HG02840 (cell line): ENCODE results near the gene EEF2K.
"Not testable (repeated sequence)": the region's sequence is repeated elsewhere in the genome, so short reads cannot be mapped to it uniquely, and the experiment has no call there.

Source experiments
- ATAC-seq: cut with Tn5 transposase; IDR thresholded peaks from one replicate; pipeline ENCODE4 v1.9.1; 2021; ENCODE audit warnings: mild to moderate bottlenecking, moderate library complexity, moderate number of reproducible peaks; ENCODE audit not compliant: unreplicated experiment, low FRiP score

The EEF2K gene

GRCh38 chr16:22284637-22285036 lies 78.6 kb downstream of the EEF2K start:
- no peak for ATAC-seq

DNA sequence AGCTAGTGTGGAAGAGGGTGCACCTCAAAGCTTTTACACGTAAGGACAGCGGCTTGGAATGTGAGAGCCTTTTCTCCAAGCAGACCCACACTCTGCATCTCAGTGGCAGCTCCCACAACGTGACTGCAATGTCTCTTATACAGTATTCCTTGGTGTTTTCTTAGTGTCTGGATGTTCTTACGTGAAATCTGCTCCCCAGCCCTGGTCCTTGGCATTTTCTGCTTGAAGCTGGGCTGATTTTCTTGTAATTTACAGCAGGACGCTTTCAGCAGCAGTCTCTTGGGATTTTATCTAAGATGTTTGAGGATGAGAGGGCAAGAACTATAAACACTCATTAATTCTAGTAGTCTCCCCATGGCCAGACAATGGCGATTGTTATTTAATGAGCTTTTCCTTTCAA lies 79.0 kb downstream of the EEF2K start:
- no peak for ATAC-seq

DNA sequence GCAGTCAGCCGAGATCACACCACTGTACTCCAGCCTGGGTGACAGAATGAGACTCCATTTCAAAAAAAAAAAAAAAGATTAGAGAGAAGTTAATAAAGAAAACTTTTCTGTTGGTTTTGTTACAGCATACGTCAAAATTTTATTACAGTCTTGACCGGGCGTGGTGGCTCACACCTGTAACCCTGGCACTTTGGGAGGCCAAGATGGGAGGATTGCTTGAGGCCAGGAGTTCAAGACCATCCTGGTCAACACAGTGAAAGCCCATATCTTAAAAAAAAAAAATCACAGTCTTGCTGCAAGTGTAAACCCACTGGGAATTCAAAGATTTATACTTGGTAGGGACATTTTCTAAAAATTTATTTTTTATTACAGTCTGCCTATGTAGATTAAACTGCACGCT lies 84.9 kb downstream of the EEF2K start:
- ATAC-seq = no peak

DNA sequence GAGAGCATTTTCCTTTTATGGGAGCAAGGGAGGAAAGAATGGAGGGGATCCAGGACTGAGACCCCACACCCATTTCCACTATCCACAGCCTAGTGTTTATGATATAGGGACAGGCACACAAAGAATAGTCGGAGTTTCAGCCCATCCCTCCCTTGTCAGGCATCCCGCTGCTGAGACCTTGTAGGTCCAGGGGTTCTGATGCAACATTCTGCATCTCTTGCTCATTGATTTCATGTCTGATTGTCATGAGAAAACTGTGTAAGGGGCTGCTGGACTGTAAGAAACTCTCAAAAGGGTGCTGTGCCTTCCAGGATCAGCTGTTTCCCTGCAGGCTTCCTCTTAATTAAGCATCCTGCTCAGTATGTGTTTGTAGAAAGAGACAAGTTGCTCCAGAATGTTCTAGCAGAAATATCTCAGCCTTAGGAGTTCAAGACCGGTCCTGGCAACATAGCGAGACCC lies 85.8 kb downstream of the EEF2K start:
- no peak for ATAC-seq

- ATAC-seq = no peak
Measured at GRCh38 chr16:22292320-22292719, 86.2 kb downstream of the EEF2K start.

DNA sequence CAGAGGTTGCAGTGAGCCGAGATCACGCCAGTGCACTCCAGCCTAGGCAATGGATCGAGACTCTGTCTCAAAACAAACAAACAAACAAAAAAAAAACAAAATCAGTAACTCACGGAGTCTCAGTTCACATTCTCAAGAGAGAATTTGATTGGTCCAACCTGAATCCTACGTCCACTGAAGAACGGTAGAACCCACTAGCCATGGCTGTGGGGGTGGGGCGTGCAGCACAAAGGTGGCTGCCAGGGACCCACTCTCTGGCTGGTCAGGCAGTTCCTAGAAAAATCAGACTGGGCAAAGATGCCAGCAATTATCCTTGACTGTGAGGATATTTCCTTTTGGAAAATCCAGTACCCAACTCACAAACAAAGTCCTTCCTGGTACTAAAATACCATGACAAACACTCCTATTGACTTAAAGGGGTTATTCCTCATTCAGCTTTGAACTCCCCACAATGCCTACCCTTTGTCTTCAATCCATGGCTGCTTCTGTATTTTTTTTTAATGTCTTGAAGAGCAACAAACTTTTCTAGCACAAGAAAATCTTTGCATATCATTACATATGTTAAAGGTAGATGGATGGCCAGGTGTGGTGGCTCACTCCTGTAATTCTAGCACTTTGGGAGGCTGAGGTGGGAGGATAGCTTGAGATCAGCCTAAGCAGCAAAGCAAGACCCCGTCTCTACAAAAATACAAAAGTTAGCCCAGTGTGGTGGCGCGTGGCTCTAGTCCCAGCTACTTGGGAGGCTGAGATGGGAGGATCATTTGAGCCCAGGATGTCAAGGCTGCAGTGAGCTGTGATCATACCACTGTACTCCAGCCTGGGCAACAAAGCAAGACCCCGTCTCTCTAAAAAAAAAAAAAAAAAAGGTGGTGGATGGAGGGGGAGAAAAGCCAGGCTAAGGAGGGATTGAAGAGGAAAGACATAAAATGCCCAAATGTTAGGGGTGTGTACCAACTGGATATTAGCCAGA lies 87.3 kb downstream of the EEF2K start:
- no peak for ATAC-seq

DNA sequence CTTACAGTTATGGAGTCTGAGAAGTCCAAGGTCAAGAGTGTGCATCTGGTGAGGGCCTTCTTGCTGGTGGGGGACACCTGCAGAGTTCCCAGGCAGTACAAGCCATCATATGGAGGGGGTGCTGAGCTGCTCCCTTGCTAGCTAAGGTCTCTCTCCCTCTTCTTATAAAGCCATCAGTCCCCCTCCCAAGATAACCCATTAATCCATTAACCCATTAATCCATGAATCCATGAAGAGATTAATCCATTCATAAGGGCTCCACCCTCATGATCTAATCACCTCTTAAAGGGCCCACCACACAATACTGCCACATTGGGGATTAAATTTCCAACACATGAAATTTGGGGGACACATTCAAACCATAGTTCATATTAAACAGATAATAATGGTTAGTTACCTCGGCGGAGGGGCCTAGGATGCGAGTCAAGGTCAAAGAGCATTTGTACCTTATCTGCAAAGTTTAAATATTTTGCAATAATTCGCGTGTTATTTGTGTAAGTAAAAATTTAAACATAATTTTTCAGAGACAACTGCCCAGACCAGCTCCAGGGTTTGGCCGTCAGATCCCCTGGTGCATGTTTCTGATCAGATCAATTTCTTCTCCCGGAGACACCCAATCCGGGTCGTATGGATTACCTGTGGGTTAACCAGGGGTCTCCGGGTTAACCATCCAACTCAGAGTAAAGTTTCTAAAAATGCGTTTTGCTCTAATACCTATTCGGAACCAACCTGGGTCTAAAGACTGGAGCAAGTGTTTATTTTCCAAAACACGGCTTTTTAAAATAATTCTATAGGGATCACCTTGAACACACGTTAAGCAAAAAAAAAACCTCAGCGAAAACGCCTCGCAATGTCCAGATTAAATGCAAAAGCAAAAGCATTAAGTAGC lies 90.4 kb downstream of the EEF2K start:
- no peak for ATAC-seq

DNA sequence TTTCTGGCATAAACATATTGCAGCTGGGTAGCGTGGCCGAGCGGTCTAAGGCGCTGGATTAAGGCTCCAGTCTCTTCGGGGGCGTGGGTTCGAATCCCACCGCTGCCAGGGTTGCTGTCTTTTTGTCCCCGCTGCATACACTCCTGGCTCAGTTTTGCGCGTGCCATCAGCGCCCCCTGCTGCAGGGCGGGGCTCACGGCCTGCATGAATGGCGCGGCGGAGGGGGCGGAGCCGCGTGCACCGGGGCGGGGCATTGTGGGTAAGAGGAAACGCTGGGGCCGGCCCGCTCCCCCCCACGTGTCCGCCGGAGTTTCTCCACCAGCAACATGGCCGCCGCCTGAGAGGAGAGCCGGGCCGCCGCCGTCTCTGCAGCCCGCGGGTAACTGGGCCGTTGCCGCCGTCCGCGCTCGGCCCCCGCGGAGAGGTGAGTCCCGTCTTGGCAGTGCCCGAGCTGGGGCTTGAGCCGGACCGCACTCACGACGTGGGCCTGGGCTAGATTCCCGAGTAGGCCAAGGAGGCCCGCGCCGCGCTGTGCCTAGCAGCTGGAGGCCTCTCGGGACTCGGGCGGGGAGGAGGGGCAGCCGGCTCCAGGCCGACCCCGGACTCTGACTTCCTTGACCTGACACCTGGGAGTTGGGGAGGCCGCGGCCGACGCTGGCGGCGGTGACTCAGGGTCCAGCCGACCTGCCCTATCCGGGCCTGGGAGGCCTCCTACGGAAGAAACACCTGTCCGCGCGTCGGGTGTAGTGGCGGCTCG lies 91.2 kb downstream of the EEF2K start, which contains the start of gene POLR3E:
TSS of gene POLR3E (plus strand) at position 296 of the 757 bp plus-strand sequence. CDS start 5,560 bp downstream, outside the sequence.
- ATAC-seq = peak; percentile 75

- peak; percentile 22 for ATAC-seq
Measured at GRCh38 chr16:22297871-22298733, 92.0 kb downstream of the EEF2K start.

GRCh38 chr16:22299036-22299435 lies 93.0 kb downstream of the EEF2K start:
- no peak for ATAC-seq

DNA sequence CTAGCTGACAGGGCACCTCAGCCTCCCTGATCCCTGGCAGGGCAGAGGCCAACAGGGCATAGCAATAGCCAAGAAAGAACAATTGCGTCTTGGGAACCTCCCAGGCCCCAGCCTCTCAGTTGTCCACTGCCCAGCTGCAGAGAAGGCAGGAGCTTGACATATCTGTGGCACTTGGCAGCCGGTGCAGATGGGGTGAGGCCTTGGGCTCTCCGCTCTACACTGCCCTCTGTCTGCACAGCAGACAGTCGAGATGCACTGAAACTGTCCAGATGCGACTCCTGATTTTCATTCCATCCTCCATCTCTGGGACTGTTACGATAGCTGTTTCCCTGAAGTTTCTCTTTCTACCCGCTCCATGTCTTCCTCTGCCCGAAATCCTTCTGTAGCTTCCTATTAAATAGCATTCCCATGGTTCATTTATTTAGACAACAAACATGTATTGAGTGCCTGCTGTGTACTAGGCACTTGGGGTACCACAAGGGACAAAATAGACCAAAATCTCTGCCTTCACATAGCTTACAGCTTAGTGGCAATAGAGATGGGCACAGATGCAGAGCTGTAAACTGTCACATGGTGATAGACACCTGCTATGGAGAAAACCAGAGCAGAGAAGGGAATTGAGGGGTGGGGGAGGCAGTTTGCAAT lies 94.5 kb downstream of the EEF2K start:
- no peak for ATAC-seq

- not testable (repeated sequence) for ATAC-seq
Measured at GRCh38 chr16:22301423-22301822, 95.3 kb downstream of the EEF2K start.

- ATAC-seq = no peak
Measured at GRCh38 chr16:22302776-22303363, 96.8 kb downstream of the EEF2K start.

- ATAC-seq = no peak
Measured at GRCh38 chr16:22304411-22304810, 98.3 kb downstream of the EEF2K start.

- no peak for ATAC-seq
Measured at GRCh38 chr16:22306788-22307187, 100.7 kb downstream of the EEF2K start.

DNA sequence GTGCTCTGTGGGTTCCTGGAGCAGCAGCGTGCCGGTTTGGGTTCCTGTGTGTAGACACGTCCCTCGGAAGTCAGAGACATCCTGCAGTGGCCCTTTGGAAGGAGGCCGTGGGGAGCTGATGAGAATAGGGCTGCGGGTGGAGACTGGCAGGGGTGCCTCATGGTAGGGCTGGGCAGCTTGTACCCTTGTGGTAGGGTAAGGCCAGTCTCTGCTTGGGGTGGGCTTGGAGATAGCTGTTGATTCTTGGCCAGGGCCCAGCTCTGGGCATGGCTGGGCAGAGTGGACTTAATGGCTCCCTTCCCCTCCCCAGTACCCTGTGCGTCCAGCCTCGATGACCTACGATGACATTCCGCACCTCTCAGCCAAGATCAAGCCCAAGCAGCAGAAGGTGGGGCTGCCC lies 101.8 kb downstream of the EEF2K start:
- no peak for ATAC-seq

- ATAC-seq = no peak
Measured at GRCh38 chr16:22308824-22309520, 102.9 kb downstream of the EEF2K start.

DNA sequence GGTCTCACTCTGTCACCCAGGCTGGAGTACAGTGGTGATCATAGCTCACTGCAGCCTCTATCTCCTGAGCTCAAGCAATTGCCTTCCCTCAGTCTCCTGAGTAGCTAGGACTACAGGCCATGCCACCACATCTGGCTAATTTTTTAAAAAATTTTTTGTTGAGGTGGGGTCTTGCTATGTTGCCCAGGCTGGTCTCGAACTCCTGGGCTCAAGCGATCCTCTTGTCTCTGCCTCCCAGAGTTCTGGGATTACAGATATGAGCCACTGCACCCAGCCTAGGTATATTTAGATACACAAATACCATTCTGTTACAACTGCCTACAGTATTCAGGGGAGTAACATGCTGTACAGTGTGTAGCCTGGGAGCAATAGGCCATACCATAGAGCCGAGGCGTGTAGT lies 105.4 kb downstream of the EEF2K start:
- no peak for ATAC-seq
